ENCODE measurements around the gene NEK6.

The NEK6 gene

GRCh38 chr9:124395826-124396225 is 138.1 kb downstream of the NEK6 start:
- no peak overlapping the region for H3K9ac ChIP-seq (ENCODE audit: low read depth, low read length, poor library complexity)
- H3K4me2 ChIP-seq (ENCODE audit: insufficient read depth, low read length, poor library complexity, severe bottlenecking), result no peak overlapping the region
- no peak overlapping the region for H2BK120ac ChIP-seq (ENCODE audit: low read depth, low read length)
- H3K4me1 ChIP-seq (ENCODE audit: control insufficient read depth in 2 of 2, insufficient read depth in 1 of 2, low read depth in 1 of 2, low read length in 2 of 2), result peaks cover 34 to 35% of the 10 kb centered on the region in 2 donors
- H3K14ac ChIP-seq (ENCODE audit: low read length), result no peak overlapping the region
- H2BK12ac ChIP-seq (ENCODE audit: low read length), result no peak overlapping the region
- H3K79me1 ChIP-seq (ENCODE audit: low read depth, low read length), result peaks cover 3% of the 10 kb centered on the region
- H3K18ac ChIP-seq (ENCODE audit: low read length), result no peak overlapping the region
- H2AK5ac ChIP-seq (ENCODE audit: low read depth, low read length), result no peak overlapping the region
- no peak overlapping the region for H3K4ac ChIP-seq (ENCODE audit: low read length)
- H2BK15ac ChIP-seq (ENCODE audit: low read length), result no peak overlapping the region
- no peak overlapping the region for H3K4me3 ChIP-seq (ENCODE audit: low read length in 2 of 2)
- H2BK5ac ChIP-seq (ENCODE audit: low read length), result no peak overlapping the region
- WGBS, 2 donors (ENCODE audit: extremely low coverage in 2 of 2, insufficient read length in 2 of 2, insufficient replicate concordance in 1 of 2), result no CpG with 5 or more reads among the region's 4 CpGs
- no peak overlapping the region for H4K8ac ChIP-seq (ENCODE audit: low read depth, low read length)
- no peak overlapping the region for H3K27ac ChIP-seq (replicated peaks; ENCODE audit: low read length)
- peaks cover 0 to 43% of the 10 kb centered on the region in 2 donors for H3K36me3 ChIP-seq (replicated peaks in 1 of 2; ENCODE audit: control insufficient read depth in 2 of 2, insufficient read depth in 2 of 2, low read length in 2 of 2)
- no peaks in the 10 kb centered on the region for H3K9me3 ChIP-seq (replicated peaks in 1 of 2; ENCODE audit: control insufficient read depth in 2 of 2, insufficient read depth in 1 of 2, low read depth in 1 of 2, low read length in 2 of 2)
- H4K91ac ChIP-seq (ENCODE audit: low read depth, low read length, poor library complexity), result no peak overlapping the region
- DNase-seq (ENCODE audit: low spot score), result no peak
- H2AFZ ChIP-seq (ENCODE audit: low read length), result no peak overlapping the region
- H3K27me3 ChIP-seq (ENCODE audit: control insufficient read depth in 3 of 3, insufficient read depth in 3 of 3, low read depth in 1 of 3, low read length in 3 of 3), result no peaks in the 10 kb centered on the region
- H3K23ac ChIP-seq (ENCODE audit: low read depth, low read length, poor library complexity), result no peak overlapping the region

- no peak overlapping the region for H3K23ac ChIP-seq (ENCODE audit: low read depth, low read length, poor library complexity)
- H2AFZ ChIP-seq (ENCODE audit: low read length), result no peak overlapping the region
- H3K9me3 ChIP-seq (replicated peaks in 1 of 2; ENCODE audit: control insufficient read depth in 2 of 2, insufficient read depth in 1 of 2, low read depth in 1 of 2, low read length in 2 of 2), result no peaks in the 10 kb centered on the region
- no peak overlapping the region for H3K18ac ChIP-seq (ENCODE audit: low read length)
- H3K4me3 ChIP-seq (ENCODE audit: low read length in 2 of 2), result no peak overlapping the region
- H3K9ac ChIP-seq (ENCODE audit: low read depth, low read length, poor library complexity), result no peak overlapping the region
- no peak overlapping the region for H2BK15ac ChIP-seq (ENCODE audit: low read length)
- no peak overlapping the region for H4K8ac ChIP-seq (ENCODE audit: low read depth, low read length)
- H2BK12ac ChIP-seq (ENCODE audit: low read length), result no peak overlapping the region
- H3K36me3 ChIP-seq (replicated peaks in 1 of 2; ENCODE audit: control insufficient read depth in 2 of 2, insufficient read depth in 2 of 2, low read length in 2 of 2), result peaks cover 3 to 67% of the 10 kb centered on the region in 2 donors
- H3K4me1 ChIP-seq (ENCODE audit: control insufficient read depth in 2 of 2, insufficient read depth in 1 of 2, low read depth in 1 of 2, low read length in 2 of 2), result peaks cover 21 to 24% of the 10 kb centered on the region in 2 donors
- no peak overlapping the region for H2AK5ac ChIP-seq (ENCODE audit: low read depth, low read length)
- no peak overlapping the region for H3K4ac ChIP-seq (ENCODE audit: low read length)
- H2BK120ac ChIP-seq (ENCODE audit: low read depth, low read length), result no peak overlapping the region
- no peaks in the 10 kb centered on the region for H3K79me1 ChIP-seq (ENCODE audit: low read depth, low read length)
- H3K14ac ChIP-seq (ENCODE audit: low read length), result no peak overlapping the region
- no peak overlapping the region for H2BK5ac ChIP-seq (ENCODE audit: low read length)
- H3K4me2 ChIP-seq (ENCODE audit: insufficient read depth, low read length, poor library complexity, severe bottlenecking), result no peak overlapping the region
- peak overlapping the region; percentile 98 for H3K27ac ChIP-seq (replicated peaks; ENCODE audit: low read length)
- WGBS, 2 donors (ENCODE audit: extremely low coverage in 2 of 2, insufficient read length in 2 of 2, insufficient replicate concordance in 1 of 2), result no CpG with 5 or more reads among the region's 8 CpGs
- no peaks in the 10 kb centered on the region for H3K27me3 ChIP-seq (ENCODE audit: control insufficient read depth in 3 of 3, insufficient read depth in 3 of 3, low read depth in 1 of 3, low read length in 3 of 3)
- no peak overlapping the region for H4K91ac ChIP-seq (ENCODE audit: low read depth, low read length, poor library complexity)
- no peak for DNase-seq (ENCODE audit: low spot score)
These were observed 140.6 kb downstream of the NEK6 start for GRCh38 chr9:124398191-124398935.

- H3K79me1 ChIP-seq (ENCODE audit: low read depth, low read length), result no peaks in the 10 kb centered on the region
- H3K18ac ChIP-seq (ENCODE audit: low read length), result peak overlapping the region; percentile 96
- no peak overlapping the region for H3K14ac ChIP-seq (ENCODE audit: low read length)
- no peak overlapping the region for H2BK15ac ChIP-seq (ENCODE audit: low read length)
- H3K4me1 ChIP-seq (ENCODE audit: control insufficient read depth in 2 of 2, insufficient read depth in 1 of 2, low read depth in 1 of 2, low read length in 2 of 2), result peaks cover 19 to 24% of the 10 kb centered on the region in 2 donors
- H2BK12ac ChIP-seq (ENCODE audit: low read length), result peak overlapping the region; percentile 67
- no peak overlapping the region for H3K4me3 ChIP-seq (ENCODE audit: low read length in 2 of 2)
- WGBS, 2 donors (ENCODE audit: extremely low coverage in 2 of 2, insufficient read length in 2 of 2, insufficient replicate concordance in 1 of 2), result no CpG with 5 or more reads among the region's 12 CpGs
- peaks cover 7 to 70% of the 10 kb centered on the region in 2 donors for H3K36me3 ChIP-seq (replicated peaks in 1 of 2; ENCODE audit: control insufficient read depth in 2 of 2, insufficient read depth in 2 of 2, low read length in 2 of 2)
- no peak overlapping the region for H4K91ac ChIP-seq (ENCODE audit: low read depth, low read length, poor library complexity)
- no peak overlapping the region for H3K9ac ChIP-seq (ENCODE audit: low read depth, low read length, poor library complexity)
- H3K27ac ChIP-seq (replicated peaks; ENCODE audit: low read length), result peak overlapping the region; percentile 98
- H2AK5ac ChIP-seq (ENCODE audit: low read depth, low read length), result peak overlapping the region; percentile 57
- H2BK5ac ChIP-seq (ENCODE audit: low read length), result peak overlapping the region; percentile 79
- peak overlapping the region; percentile 19 for H3K23ac ChIP-seq (ENCODE audit: low read depth, low read length, poor library complexity)
- no peak overlapping the region for H2BK120ac ChIP-seq (ENCODE audit: low read depth, low read length)
- no peak overlapping the region for H3K4ac ChIP-seq (ENCODE audit: low read length)
- peak overlapping the region; percentile 19 for H3K4me2 ChIP-seq (ENCODE audit: insufficient read depth, low read length, poor library complexity, severe bottlenecking)
- peak; percentile 49 for DNase-seq (ENCODE audit: low spot score)
- H3K27me3 ChIP-seq (ENCODE audit: control insufficient read depth in 3 of 3, insufficient read depth in 3 of 3, low read depth in 1 of 3, low read length in 3 of 3), result no peaks in the 10 kb centered on the region
- no peak overlapping the region for H4K8ac ChIP-seq (ENCODE audit: low read depth, low read length)
- H2AFZ ChIP-seq (ENCODE audit: low read length), result no peak overlapping the region
- H3K9me3 ChIP-seq (replicated peaks in 1 of 2; ENCODE audit: control insufficient read depth in 2 of 2, insufficient read depth in 1 of 2, low read depth in 1 of 2, low read length in 2 of 2), result no peaks in the 10 kb centered on the region
These were observed 141.7 kb downstream of the NEK6 start for GRCh38 chr9:124399323-124399967.

Measured in neuronal stem cell (in vitro differentiated cells).